HL-60 (cell line): ENCODE measurements around the gene WDR1.

Experiments used
- DNase-seq, 2 experiments: peaks; one replicate each; pipeline ENCODE4 v3.0.0-alpha.2; 2010 to 2020; ENCODE audit warnings: low read depth in 1 of 2, low spot score in 1 of 2
- H3K27ac ChIP-seq: fragments of 250-450 bp; sonication (Bioruptor Pico); replicated peaks from 2 replicates; pipeline ENCODE4 v1.5.1; 2020; ENCODE audit warnings: mild to moderate bottlenecking, moderate library complexity
- H3K27me3 ChIP-seq: fragments of 250-450 bp; sonication (Bioruptor Pico); 2 replicates; pipeline ENCODE4 v1.5.1; 2021; ENCODE audit warnings: mild to moderate bottlenecking, moderate library complexity; ENCODE audit not compliant: insufficient read depth, poor library complexity, severe bottlenecking
- H3K4me3 ChIP-seq: replicated peaks from 2 replicates; pipeline ENCODE4 v1.5.1; 2011; ENCODE audit warnings: mild to moderate bottlenecking, control low read depth, low read length; ENCODE audit not compliant: insufficient read depth
- CTCF ChIP-seq: IDR thresholded peaks from one replicate; pipeline ENCODE4 v1.5.1; 2011; ENCODE audit warnings: low read length, control low read depth, inconsistent platforms; ENCODE audit not compliant: insufficient read depth
- GABPA ChIP-seq: IDR thresholded peaks from 2 replicates; pipeline ENCODE4 v1.6.1; 2012; ENCODE audit warnings: low read depth
- POLR2AphosphoS5 ChIP-seq: IDR thresholded peaks from 2 replicates; pipeline ENCODE4 v1.6.1; 2012; ENCODE audit warnings: low read depth
- REST ChIP-seq: IDR thresholded peaks from 2 replicates; pipeline ENCODE4 v1.6.1; 2012; ENCODE audit warnings: low read depth; ENCODE audit not compliant: insufficient replicate concordance
- SPI1 ChIP-seq: IDR thresholded peaks from 2 replicates; pipeline ENCODE4 v1.6.1; 2012; ENCODE audit warnings: low read depth, mild to moderate bottlenecking, borderline replicate concordance

Gene WDR1

DNA sequence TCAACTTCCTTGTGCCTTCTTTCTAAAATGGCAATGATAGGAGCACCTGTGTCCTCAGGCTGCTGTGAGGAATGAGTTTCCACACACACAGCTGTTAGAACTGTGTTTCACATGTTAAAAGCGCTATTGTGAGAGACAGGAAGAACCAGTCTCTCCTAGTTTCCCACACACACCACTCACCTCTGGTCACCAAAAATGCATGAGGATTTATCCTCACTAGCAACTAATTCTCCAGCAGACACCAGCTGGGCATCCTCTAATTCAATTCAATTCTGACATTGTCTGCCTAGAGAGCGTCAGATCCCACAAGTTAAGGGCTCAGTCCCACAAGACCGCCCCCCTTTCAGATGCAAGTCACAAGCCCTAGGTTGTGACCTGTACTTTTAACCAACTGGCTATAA, 66.3 kb downstream of the WDR1 start:
- no peak overlapping the region for H3K27ac ChIP-seq
- no peak overlapping the region for H3K4me3 ChIP-seq
- no peaks in the 10 kb centered on the region for H3K27me3 ChIP-seq
- no peak for TF ChIP-seq CTCF
- no peak for TF ChIP-seq REST
- TF ChIP-seq GABPA = no peak
- TF ChIP-seq SPI1 = no peak
- no peak for TF ChIP-seq POLR2AphosphoS5
- no peak for DNase-seq

- no peak overlapping the region for H3K4me3 ChIP-seq
- TF ChIP-seq GABPA = no peak
- no peak for TF ChIP-seq REST
- no peak for TF ChIP-seq CTCF
- no peak for TF ChIP-seq POLR2AphosphoS5
- no peak for TF ChIP-seq SPI1
- no peaks in the 10 kb centered on the region for H3K27me3 ChIP-seq
- no peak for DNase-seq
- H3K27ac ChIP-seq = no peak overlapping the region
Observed at GRCh38 chr4:10048941-10049697, 67.5 kb downstream of the WDR1 start.

DNA sequence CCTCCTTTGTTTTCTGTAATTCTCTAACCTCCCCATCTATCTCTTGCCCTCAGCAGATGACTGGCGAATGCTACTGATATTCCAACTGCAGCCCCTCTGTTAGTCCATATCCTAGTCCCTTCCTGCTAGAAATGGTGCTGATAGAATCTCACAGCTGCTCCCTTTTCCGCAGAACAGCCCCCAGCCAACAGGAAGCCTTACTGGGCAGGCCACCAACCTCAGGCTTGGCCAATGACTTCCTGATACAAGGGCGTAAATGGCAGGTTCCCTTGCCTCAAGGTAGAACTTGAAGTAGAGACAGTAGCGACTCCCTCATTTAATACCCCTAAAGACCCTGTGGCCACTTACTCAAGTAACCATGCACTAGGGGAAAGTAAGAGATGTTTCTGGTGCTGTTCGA, 68.6 kb downstream of the WDR1 start:
- peak in 1 of 2 experiments; percentile 30 for DNase-seq
- no peaks in the 10 kb centered on the region for H3K27me3 ChIP-seq
- TF ChIP-seq POLR2AphosphoS5 (no peak), SPI1 (no peak), REST (no peak), GABPA (no peak)
- no peak overlapping the region for H3K27ac ChIP-seq
- no peak overlapping the region for H3K4me3 ChIP-seq
